PFSK-1 (cell line): ENCODE measurements around the gene CNN3.

ENCODE experiments used
- FOXP2 ChIP-seq: optimal IDR thresholded peaks from 2 replicates; pipeline ENCODE3; 2011; ENCODE audit warnings: borderline replicate concordance, control low read depth, inconsistent platforms; ENCODE audit not compliant: insufficient read depth; ENCODE audit errors: extremely low read length, extremely low read depth
- POLR2AphosphoS5 ChIP-seq: IDR thresholded peaks from 2 replicates; pipeline ENCODE4 v1.6.1; 2012; ENCODE audit warnings: low read depth, mild to moderate bottlenecking, control low read depth, low read length, moderate library complexity
- REST ChIP-seq, 2 experiments: IDR thresholded peaks; 2 replicates each; pipeline versions ENCODE4 v1.6.1 to v1.8.0; 2011 to 2012; ENCODE audit warnings: low read depth in 2 of 2, low read length in 2 of 2, control low read depth in 1 of 2, inconsistent platforms in 1 of 2, mild to moderate bottlenecking in 1 of 2, moderate library complexity in 1 of 2; ENCODE audit not compliant: insufficient read depth in 1 of 2
- SIN3A ChIP-seq: IDR thresholded peaks from 2 replicates; pipeline ENCODE4 v1.6.1; 2012; ENCODE audit warnings: mild to moderate bottlenecking, low read length, moderate library complexity, borderline replicate concordance; ENCODE audit not compliant: insufficient read depth
- TAF1 ChIP-seq: IDR thresholded peaks from 2 replicates; pipeline ENCODE4 v1.6.1; 2012; ENCODE audit warnings: low read length, control low read depth, borderline replicate concordance; ENCODE audit not compliant: insufficient read depth

CNN3 gene

DNA sequence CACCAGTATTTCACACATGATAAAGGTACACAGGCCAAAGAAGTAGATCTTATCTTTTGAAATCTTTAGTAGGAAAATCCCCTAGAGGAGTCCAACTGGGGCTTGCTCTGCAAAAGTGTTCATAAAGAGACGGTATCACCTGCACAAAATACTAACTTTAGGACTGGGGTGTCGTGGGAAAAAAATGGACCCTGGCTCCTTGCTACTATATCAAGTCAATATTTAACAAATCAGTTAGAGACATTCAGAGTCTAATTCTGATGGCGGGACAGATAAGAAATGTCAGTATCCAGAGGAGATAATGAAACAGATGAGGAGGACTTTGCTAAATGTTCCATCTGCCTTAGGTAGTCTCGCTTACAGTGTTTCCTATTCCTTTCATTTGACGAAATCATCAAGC is 25.6 kb upstream of the CNN3 start:
- TF ChIP-seq POLR2AphosphoS5 (no peak), FOXP2 (no peak), REST (IDR thresholded peaks at IDR 0.05; ENCODE audit: insufficient read depth in 1 of 2, low read depth in 2 of 2, low read length in 2 of 2) (no peak), SIN3A (no peak), TAF1 (no peak)

DNA sequence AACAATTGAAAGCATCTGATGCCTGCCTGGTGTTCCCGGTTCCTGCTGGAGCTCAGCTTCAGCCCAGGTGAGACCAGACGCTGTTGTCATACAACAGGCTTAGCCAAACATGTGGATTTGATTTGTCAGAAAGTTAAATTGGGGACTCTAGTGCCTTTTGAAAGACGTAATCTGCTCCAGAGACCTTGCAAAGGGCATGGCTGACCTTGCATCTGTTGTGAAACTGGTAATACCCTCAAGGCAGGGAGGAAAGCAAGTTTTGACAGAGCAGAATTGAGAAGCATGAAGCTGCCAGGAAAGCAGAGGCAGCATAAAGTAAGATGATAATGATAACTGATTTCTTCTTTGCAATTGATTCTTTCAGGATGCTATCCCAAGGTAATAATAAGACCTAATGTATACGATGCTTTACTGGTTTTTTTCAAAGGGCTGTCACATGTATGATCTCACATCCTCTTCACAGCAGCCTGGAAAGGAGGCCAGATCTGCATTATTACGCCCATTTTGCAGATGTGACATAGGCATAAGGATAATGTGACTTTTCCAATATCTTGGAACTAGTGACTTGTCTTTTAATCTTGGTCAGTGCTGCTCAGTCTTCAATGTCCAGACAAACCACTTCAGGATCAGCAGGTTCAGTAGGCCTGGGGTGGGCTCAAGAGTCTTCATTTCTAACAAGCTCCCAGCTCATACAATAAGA is 24.7 kb upstream of the CNN3 start:
- no peak for TF ChIP-seq REST (IDR thresholded peaks at IDR 0.05; ENCODE audit: insufficient read depth in 1 of 2, low read depth in 2 of 2, low read length in 2 of 2)
- no peak for TF ChIP-seq POLR2AphosphoS5
- no peak for TF ChIP-seq FOXP2

DNA sequence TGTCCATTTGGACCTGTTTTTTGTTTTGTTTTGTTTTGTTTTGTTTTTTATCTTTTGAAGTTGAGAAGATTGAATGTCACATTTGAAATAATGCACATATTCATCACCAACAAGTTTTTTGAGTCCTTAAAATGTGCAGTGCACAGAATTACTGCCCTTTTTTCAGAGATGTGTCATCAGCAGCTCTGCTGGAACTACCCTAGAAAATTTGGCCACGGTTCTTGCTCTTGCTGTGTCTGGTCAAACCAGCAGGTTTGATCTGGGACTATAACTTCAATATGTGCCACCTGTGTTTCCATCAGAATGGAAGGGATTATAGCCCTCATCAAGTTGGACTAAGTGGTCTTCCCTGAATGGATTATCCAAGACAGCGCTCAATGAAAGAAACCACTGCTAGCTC is 24.1 kb upstream of the CNN3 start:
- TF ChIP-seq REST (IDR thresholded peaks at IDR 0.05; ENCODE audit: insufficient read depth in 1 of 2, low read depth in 2 of 2, low read length in 2 of 2) (no peak), POLR2AphosphoS5 (no peak)

DNA sequence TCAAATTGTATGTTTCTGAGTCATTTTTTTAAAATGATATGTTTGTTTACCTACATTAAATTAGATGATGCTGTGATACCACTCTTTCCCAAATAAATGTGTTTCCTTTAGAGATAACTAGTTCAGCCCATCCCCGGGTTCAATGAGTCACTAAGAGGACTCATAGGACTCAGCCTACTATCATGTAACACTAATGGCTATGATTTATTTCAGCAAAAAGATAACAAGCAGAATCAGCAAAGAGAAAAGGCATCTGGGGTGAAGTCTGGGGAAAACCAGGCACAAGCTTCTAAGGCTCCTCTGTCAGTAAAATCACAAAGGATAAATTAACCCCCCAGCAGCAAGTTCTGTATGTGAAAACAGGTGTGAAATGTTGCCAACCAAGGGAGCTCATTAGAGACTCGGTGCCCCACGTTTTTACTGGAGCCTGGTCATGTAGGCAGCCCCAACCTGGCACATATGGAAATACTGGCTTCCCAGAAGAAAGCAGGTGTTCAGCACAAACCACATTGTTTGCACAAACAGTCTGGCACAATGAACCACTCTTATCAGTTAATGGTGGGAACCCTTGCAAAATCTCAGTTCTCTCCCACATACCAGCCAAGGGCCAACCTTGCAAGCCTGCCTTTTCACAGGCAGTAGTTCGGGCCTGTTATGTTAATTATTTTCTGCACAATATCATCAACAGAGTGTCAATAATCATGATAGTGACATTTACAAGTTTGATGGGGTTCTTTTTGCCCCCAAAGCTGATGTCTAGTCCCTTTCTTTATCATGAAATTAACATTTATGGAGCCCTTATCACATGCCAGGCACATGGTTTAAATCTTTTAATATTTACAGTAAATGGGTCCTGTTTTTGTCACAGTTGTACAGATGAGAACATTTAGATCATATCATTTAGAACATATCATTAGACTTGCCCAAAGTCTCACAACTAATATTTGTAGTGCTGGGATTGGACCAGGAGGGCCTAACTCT is 23.1 kb upstream of the CNN3 start:
- TF ChIP-seq REST (IDR thresholded peaks at IDR 0.05; ENCODE audit: insufficient read depth in 1 of 2, low read depth in 2 of 2, low read length in 2 of 2) (no peak), FOXP2 (no peak), SIN3A (no peak), POLR2AphosphoS5 (no peak), TAF1 (no peak)

- TF ChIP-seq POLR2AphosphoS5 (no peak), REST (IDR thresholded peaks at IDR 0.05; ENCODE audit: insufficient read depth in 1 of 2, low read depth in 2 of 2, low read length in 2 of 2) (no peak), FOXP2 (no peak), SIN3A (no peak), TAF1 (no peak)
Observed at GRCh38 chr1:94947437-94947836, 20.5 kb upstream of the CNN3 start.
